SK-N-SH (cell line): ENCODE data around the gene RAD52. TPM values are rescaled to one million over a fixed set of nuclear protein-coding genes. Genes with fewer than 3 reads are reported as not detected.

Experiments used
- CTCF ChIA-PET: fragments of 300-600, 350-600 bp; formaldehyde crosslinking; extraction: SDS; loops from one replicate; lab custom pipeline; 2021; lab: Yijun Ruan, JAX
- POLR2A ChIA-PET: fragments of 350-600 bp; sonication (Branson Sonifier 250); formaldehyde crosslinking; extraction: SDS; loops from one replicate; lab custom pipeline; 2020; ENCODE audit warnings: antibody characterized with exemption, inconsistent platforms; lab: Yijun Ruan, JAX
- DNase-seq: peaks from one replicate; pipeline ENCODE4 v3.0.0; 2012
- H2AFZ ChIP-seq: fragments of 200-600 bp; sonication (generic); 2 replicates; pipeline ENCODE4 v1.8.1; 2016; ENCODE audit warnings: antibody characterized with exemption, mild to moderate bottlenecking, low read depth
- H3F3A ChIP-seq: fragments of 200-600 bp; sonication (generic); replicated peaks from 2 replicates; pipeline ENCODE3; 2016; ENCODE audit warnings: antibody characterized with exemption, mild to moderate bottlenecking; ENCODE audit not compliant: insufficient read depth
- H3K27ac ChIP-seq, 2 experiments: fragments of 200-500 bp in 1 of 2; fragments of 200-600 bp in 1 of 2; sonication (Bioruptor generic) in 1 of 2; sonication (generic), shearing (Covaris generic) in 1 of 2; 2 replicates each; pipeline versions ENCODE4 v1.5.1 to v1.6.1; 2014 to 2016; ENCODE audit warnings: low read depth in 2 of 2, inconsistent platforms in 1 of 2, low read length in 1 of 2, mild to moderate bottlenecking in 1 of 2, mixed read lengths in 1 of 2
- H3K27me3 ChIP-seq: fragments of 200-600 bp; sonication (generic), shearing (Covaris generic); 2 replicates; pipeline ENCODE4 v1.6.1; 2016; ENCODE audit warnings: mixed run types; ENCODE audit not compliant: insufficient read depth
- H3K36me3 ChIP-seq, 2 experiments: fragments of 200-500 bp in 1 of 2; fragments of 200-600 bp in 1 of 2; sonication (Bioruptor generic) in 1 of 2; sonication (generic) in 1 of 2; replicated peaks in 1 of 2; 2 replicates each; pipeline versions ENCODE3 to v1.5.1; 2014 to 2016; ENCODE audit warnings: low read length in 1 of 2, mild to moderate bottlenecking in 1 of 2; ENCODE audit not compliant: insufficient read depth in 2 of 2, control insufficient read depth in 1 of 2
- H3K4me1 ChIP-seq, 2 experiments: fragments of 200-500 bp in 1 of 2; fragments of 200-600 bp in 1 of 2; sonication (Bioruptor generic) in 1 of 2; sonication (generic), shearing (Covaris generic) in 1 of 2; 2 replicates each; pipeline versions ENCODE4 v1.5.1 to v1.6.1; 2014 to 2016; ENCODE audit warnings: low read depth in 1 of 2, low read length in 1 of 2, mixed run types in 1 of 2; ENCODE audit not compliant: insufficient read depth in 2 of 2, control insufficient read depth in 1 of 2
- H3K4me2 ChIP-seq: fragments of 200-600 bp; sonication (generic), shearing (Covaris generic); 2 replicates; pipeline ENCODE4 v1.6.1; 2017; ENCODE audit warnings: mixed run types
- H3K4me3 ChIP-seq, 2 experiments: fragments of 200-500 bp in 1 of 2; fragments of 200-600 bp in 1 of 2; sonication (Bioruptor generic) in 1 of 2; sonication (generic), shearing (Covaris generic) in 1 of 2; 2 replicates each; pipeline versions ENCODE4 v1.5.1 to v1.8.1; 2014 to 2016; ENCODE audit warnings: low read depth in 2 of 2, inconsistent platforms in 1 of 2, low read length in 1 of 2, mild to moderate bottlenecking in 1 of 2, mixed read lengths in 1 of 2, moderate library complexity in 1 of 2
- H3K79me2 ChIP-seq: fragments of 200-600 bp; sonication (generic); 2 replicates; pipeline ENCODE4 v1.8.1; 2017; ENCODE audit warnings: mild to moderate bottlenecking; ENCODE audit not compliant: insufficient read depth
- H3K9ac ChIP-seq: fragments of 200-600 bp; sonication (generic); 2 replicates; pipeline ENCODE4 v1.6.1; 2017; ENCODE audit warnings: mixed run types
- H3K9me2 ChIP-seq: fragments of 200-600 bp; sonication (generic); 2 replicates; pipeline ENCODE4 v1.6.1; 2017; ENCODE audit warnings: mixed run types
- H3K9me3 ChIP-seq: fragments of 200-600 bp; sonication (generic); 2 replicates; pipeline ENCODE4 v1.6.1; 2017; ENCODE audit warnings: mixed run types, mild to moderate bottlenecking, moderate library complexity
- H4K20me1 ChIP-seq: fragments of 200-600 bp; sonication (generic); 2 replicates; pipeline ENCODE4 v1.6.1; 2017; ENCODE audit warnings: mild to moderate bottlenecking, mixed run types; ENCODE audit not compliant: insufficient read depth
- ELF1 ChIP-seq: IDR thresholded peaks from 2 replicates; pipeline ENCODE4 v1.4.0; 2012
- EP300 ChIP-seq, 2 experiments: IDR thresholded peaks; 2 replicates each; pipeline versions ENCODE4 v1.4.0 to v1.6.1; 2012; ENCODE audit warnings: borderline replicate concordance in 1 of 2, low read depth in 1 of 2, low read length in 1 of 2
- FOXJ3 ChIP-seq: sonication (generic); formaldehyde crosslinking; IDR thresholded peaks from 2 replicates; pipeline ENCODE4 v1.5.1; 2020; ENCODE audit warnings: mild to moderate bottlenecking, missing genetic modification reagents
- FOXM1 ChIP-seq: IDR thresholded peaks from 2 replicates; pipeline ENCODE4 v1.4.0; 2012; ENCODE audit warnings: low read depth, mild to moderate bottlenecking
- GABPA ChIP-seq: IDR thresholded peaks from 2 replicates; pipeline ENCODE4 v1.4.0; 2012; ENCODE audit warnings: low read depth, mild to moderate bottlenecking
- IRF3 ChIP-seq: fragments of 150-350 bp; IDR thresholded peaks from 2 replicates; pipeline ENCODE4 v1.6.1; 2016; ENCODE audit warnings: mild to moderate bottlenecking, low read depth, low read length
- NRF1 ChIP-seq: IDR thresholded peaks from 2 replicates; pipeline ENCODE4 v1.6.1; 2012; ENCODE audit warnings: low read depth, mild to moderate bottlenecking, low read length
- PBX3 ChIP-seq: IDR thresholded peaks from 2 replicates; pipeline ENCODE4; 2012
- REST ChIP-seq: IDR thresholded peaks from 2 replicates; pipeline ENCODE4 v1.6.1; 2012; ENCODE audit warnings: mild to moderate bottlenecking, low read depth, low read length, moderate library complexity
- SIN3A ChIP-seq: IDR thresholded peaks from 2 replicates; pipeline ENCODE4 v1.6.1; 2012; ENCODE audit warnings: low read depth, mild to moderate bottlenecking, low read length, moderate library complexity, borderline replicate concordance
- SMC3 ChIP-seq: IDR thresholded peaks from 2 replicates; pipeline ENCODE4 v1.6.1; 2012; ENCODE audit warnings: low read depth, low read length, improper control_type of control experiment
- TEAD4 ChIP-seq: IDR thresholded peaks from 2 replicates; pipeline ENCODE4 v1.4.0; 2012; ENCODE audit warnings: mild to moderate bottlenecking, borderline replicate concordance; ENCODE audit not compliant: insufficient read depth
- USF2 ChIP-seq: fragments of 150-350 bp; IDR thresholded peaks from 2 replicates; pipeline ENCODE4 v1.6.1; 2017; ENCODE audit warnings: antibody characterized with exemption, low read length, low read depth, borderline replicate concordance
- YY1 ChIP-seq: IDR thresholded peaks from 2 replicates; pipeline ENCODE4 v1.4.0; 2012; ENCODE audit warnings: low read depth, mild to moderate bottlenecking
- ZBTB33 ChIP-seq: IDR thresholded peaks from 2 replicates; pipeline ENCODE4 v1.4.0; 2012; ENCODE audit warnings: low read depth, borderline replicate concordance
- WGBS: methylation state at CpG from one replicate; pipeline ENCODE4 v1.1.6; 2017; ENCODE audit warnings: low lambda C conversion rate; 5-methylcytosine and 5-hydroxymethylcytosine counted together
- polyA plus RNA-seq, 3 experiments: library from polyadenylated mRNA; depleted of rRNA; stranded (reverse); fragments of >200 nt; gene quantifications; 2 replicates each; pipeline ENCODE4 v1.2.3, GENCODE V29; 2012

Gene RAD52
- polyA plus RNA-seq, 1 of the 3 experiments (the other 2 are of a cell fraction) = 11.2 TPM

- CTCF ChIA-PET = interaction anchor here (1.2 to 3.6 kb wide), 4 partner anchors 9 to 336 kb away, joined by 3 to 19 read pairs (median 4); partner anchors contain the start of gene RAD52
- H3K4me3 ChIP-seq = no peak overlapping the region
- peaks cover 0 to 21% of the 10 kb centered on the region in 2 experiments; a peak in 3 of 4 replicates for H3K4me1 ChIP-seq
- no peak overlapping the region for H2AFZ ChIP-seq
- TF ChIP-seq IRF3 (no peak), SIN3A (no peak), FOXJ3 (CRISPR knock-in tag) (no peak), FOXM1 (no peak), SMC3 (no peak), YY1 (no peak), ELF1 (no peak), EP300 (IDR thresholded peaks at IDR 0.05; ENCODE audit: borderline replicate concordance in 1 of 2, low read depth in 1 of 2, low read length in 1 of 2) (no peak), TEAD4 (no peak), NRF1 (no peak), USF2 (no peak)
- peaks cover 62 to 91% of the 10 kb centered on the region in 2 experiments for H3K36me3 ChIP-seq
- no peak overlapping the region for H3K9ac ChIP-seq
- peaks cover 3% of the 10 kb centered on the region for H3F3A ChIP-seq
- H4K20me1 ChIP-seq = no peaks in the 10 kb centered on the region
- H3K4me2 ChIP-seq = no peak overlapping the region
- H3K9me3 ChIP-seq = no peaks in the 10 kb centered on the region
- no peak overlapping the region; a peak in 1 of 4 replicates for H3K27ac ChIP-seq
- POLR2A ChIA-PET = no interaction called here
- 95% methylated on average over 10 of the region's 10 CpGs for WGBS
- H3K27me3 ChIP-seq = no peaks in the 10 kb centered on the region
- H3K9me2 ChIP-seq = no peaks in the 10 kb centered on the region
- no peak for DNase-seq
- H3K79me2 ChIP-seq = no peaks in the 10 kb centered on the region
These were observed 43.4 kb downstream of the RAD52 start for GRCh38 chr12:906062-906585.

GRCh38 chr12:905261-906031, 44.0 kb downstream of the RAD52 start:
- peak overlapping the region in 1 of 2 experiments; percentile 88; a peak in 2 of 4 replicates for H3K27ac ChIP-seq
- H3K9me2 ChIP-seq = no peaks in the 10 kb centered on the region
- 94% methylated on average over 9 of the region's 9 CpGs for WGBS
- no peaks in the 10 kb centered on the region for H3F3A ChIP-seq
- POLR2A ChIA-PET = no interaction called here
- DNase-seq = no peak
- no peak overlapping the region for H3K4me2 ChIP-seq
- no peak overlapping the region for H3K4me3 ChIP-seq
- no peaks in the 10 kb centered on the region for H3K9me3 ChIP-seq
- no peak overlapping the region for H2AFZ ChIP-seq
- H3K4me1 ChIP-seq = peaks cover 0 to 21% of the 10 kb centered on the region in 2 experiments; a peak in 3 of 4 replicates
- CTCF ChIA-PET = interaction anchor here (1.2 to 3.6 kb wide), 4 partner anchors 9 to 335 kb away, joined by 3 to 19 read pairs (median 4); partner anchors contain the start of gene RAD52
- no peaks in the 10 kb centered on the region for H3K27me3 ChIP-seq
- H3K36me3 ChIP-seq = peaks cover 62 to 91% of the 10 kb centered on the region in 2 experiments
- no peaks in the 10 kb centered on the region for H3K79me2 ChIP-seq
- H3K9ac ChIP-seq = no peak overlapping the region
- H4K20me1 ChIP-seq = no peaks in the 10 kb centered on the region
- TF ChIP-seq FOXJ3 (CRISPR knock-in tag) = no peak
- no peak for TF ChIP-seq PBX3
- TF ChIP-seq REST = no peak
- TF ChIP-seq ZBTB33 = no peak
- TF ChIP-seq GABPA = no peak
